MM.1S (cell line): ENCODE data around the gene C6orf136.
"Not testable (repeated sequence)": the region's sequence is repeated elsewhere in the genome, so short reads cannot be mapped to it uniquely, and the experiment has no call there.

Source experiments
- DNase-seq: peaks from one replicate; pipeline ENCODE4 v3.0.0-alpha.2; 2015
- H2AFZ ChIP-seq: fragments of 300-600 bp; sonication (generic); 2 replicates; pipeline ENCODE4 v1.6.0; 2016; ENCODE audit warnings: antibody characterized with exemption, low read length
- H3F3A ChIP-seq: fragments of 300-600 bp; sonication (generic); 2 replicates; pipeline ENCODE4 v1.6.1; 2016; ENCODE audit warnings: mild to moderate bottlenecking, antibody characterized with exemption, low read length, moderate library complexity, mixed read lengths; ENCODE audit not compliant: insufficient read depth
- H3K27ac ChIP-seq: fragments of 300-600 bp; sonication (generic); 2 replicates; pipeline ENCODE4 v1.5.1; 2016; ENCODE audit warnings: mild to moderate bottlenecking, low read length
- H3K27me3 ChIP-seq: fragments of 300-600 bp; sonication (generic); replicated peaks from 2 replicates; pipeline ENCODE4 v1.6.0; 2016; ENCODE audit warnings: low read length; ENCODE audit not compliant: insufficient read depth
- H3K36me3 ChIP-seq: fragments of 300-600 bp; sonication (generic); replicated peaks from 2 replicates; pipeline ENCODE4 v1.6.1; 2016; ENCODE audit warnings: mild to moderate bottlenecking, low read length, mixed read lengths; ENCODE audit not compliant: insufficient read depth
- H3K4me1 ChIP-seq: fragments of 300-600 bp; sonication (generic); 2 replicates; pipeline ENCODE4 v1.6.1; 2016; ENCODE audit warnings: low read length, mixed read lengths
- H3K4me2 ChIP-seq: fragments of 300-600 bp; sonication (generic); 2 replicates; pipeline ENCODE4 v1.6.0; 2016; ENCODE audit warnings: low read depth, low read length
- H3K4me3 ChIP-seq: fragments of 300-600 bp; sonication (generic); 2 replicates; pipeline ENCODE4 v1.5.1; 2016; ENCODE audit warnings: low read length, mixed read lengths
- H3K79me2 ChIP-seq: fragments of 300-600 bp; sonication (generic); 2 replicates; pipeline ENCODE4 v1.6.1; 2016; ENCODE audit warnings: mixed run types, low read length, mixed read lengths
- H3K9ac ChIP-seq: fragments of 300-600 bp; sonication (generic); 2 replicates; pipeline ENCODE4 v1.6.1; 2016; ENCODE audit warnings: low read length, mixed read lengths
- H3K9me2 ChIP-seq: fragments of 300-600 bp; sonication (generic); replicated peaks from 2 replicates; pipeline ENCODE4 v1.6.1; 2016; ENCODE audit warnings: mild to moderate bottlenecking, low read length, mixed read lengths; ENCODE audit not compliant: insufficient read depth
- H3K9me3 ChIP-seq: fragments of 300-600 bp; sonication (generic); replicated peaks from 2 replicates; pipeline ENCODE4 v1.6.1; 2016; ENCODE audit warnings: mild to moderate bottlenecking, low read length, mixed read lengths; ENCODE audit not compliant: insufficient read depth
- H4K20me1 ChIP-seq: fragments of 300-600 bp; sonication (generic); 2 replicates; pipeline ENCODE4 v1.6.1; 2016; ENCODE audit warnings: mild to moderate bottlenecking, low read length, moderate library complexity, mixed read lengths; ENCODE audit not compliant: insufficient read depth
- EZH2 ChIP-seq: fragments of 300-600 bp; sonication (generic); optimal IDR thresholded peaks from 2 replicates; pipeline ENCODE3; 2017; ENCODE audit warnings: low read depth, mild to moderate bottlenecking, antibody characterized with exemption, low read length, mixed read lengths
- EZH2phosphoT487 ChIP-seq: fragments of 300-600 bp; sonication (generic); IDR thresholded peaks from 2 replicates; pipeline ENCODE4 v1.6.1; 2018; ENCODE audit warnings: antibody characterized with exemption, low read length
- TF ChIP-seq, protein P1 (sequence below): fragments of 300-600 bp; sonication (generic); IDR thresholded peaks from 2 replicates; pipeline ENCODE4 v1.5.1; 2016; ENCODE audit warnings: antibody characterized with exemption, low read length, mixed read lengths

Gene C6orf136, protein sequence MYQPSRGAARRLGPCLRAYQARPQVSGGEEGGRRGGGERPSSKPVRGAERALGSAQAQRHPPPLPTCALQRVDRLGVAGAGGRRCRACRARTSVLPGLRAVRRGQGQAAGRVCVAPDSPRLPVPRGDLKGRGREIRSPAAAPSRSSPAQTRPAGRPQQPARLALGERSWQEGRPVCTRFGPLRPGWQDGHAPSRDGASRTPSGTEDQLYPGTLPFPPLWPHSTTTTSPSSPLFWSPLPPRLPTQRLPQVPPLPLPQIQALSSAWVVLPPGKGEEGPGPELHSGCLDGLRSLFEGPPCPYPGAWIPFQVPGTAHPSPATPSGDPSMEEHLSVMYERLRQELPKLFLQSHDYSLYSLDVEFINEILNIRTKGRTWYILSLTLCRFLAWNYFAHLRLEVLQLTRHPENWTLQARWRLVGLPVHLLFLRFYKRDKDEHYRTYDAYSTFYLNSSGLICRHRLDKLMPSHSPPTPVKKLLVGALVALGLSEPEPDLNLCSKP

DNA sequence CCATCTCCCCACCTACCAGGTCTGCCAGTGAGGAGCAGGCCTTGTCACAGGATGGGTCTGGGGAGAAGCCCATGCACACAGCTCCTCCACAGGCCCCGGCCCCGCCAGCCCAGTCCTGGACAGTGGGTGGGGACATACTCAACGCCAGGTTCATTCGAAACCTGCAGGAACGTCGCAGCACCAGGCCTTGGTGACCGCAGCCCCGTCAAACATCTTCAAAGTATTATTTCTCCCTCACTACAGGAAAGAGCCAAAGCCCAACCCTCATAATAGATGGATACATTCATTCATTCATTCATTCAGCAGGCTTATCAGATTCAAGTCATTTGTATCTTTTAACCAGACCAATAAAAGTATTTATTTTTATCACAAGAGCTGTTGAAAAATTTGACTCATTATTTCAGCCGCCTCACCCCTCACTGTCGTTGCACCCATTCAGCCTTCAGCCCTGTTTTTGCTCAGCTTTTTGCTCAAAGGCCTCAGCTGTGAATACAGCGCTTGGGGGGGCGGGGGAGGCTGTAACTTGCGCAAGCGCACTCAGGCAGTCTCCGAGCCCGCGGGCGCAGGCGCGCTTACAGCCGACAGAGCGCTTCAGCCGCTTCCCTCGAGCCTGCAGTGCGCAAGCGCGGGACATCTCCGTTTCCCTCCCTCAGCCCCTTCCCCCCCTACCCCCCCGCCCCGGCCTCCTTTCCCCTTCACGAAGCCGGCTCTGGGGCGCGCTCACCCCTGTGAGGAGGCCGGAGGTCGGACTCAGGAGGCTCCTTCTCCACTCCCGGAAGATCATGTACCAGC, at the start of gene C6orf136:
C6orf136 (plus strand) TSS at position 684 of the 792 bp plus-strand sequence; CDS start at position 783, 99 bp downstream.
- Histone ChIP-seq H3K4me3 (peak within 1 kb of the TSS; percentile 99), H2AFZ (peak within 1 kb of the TSS; percentile 77), H3F3A (peaks cover 6% of the 10 kb centered on the region; the same call in 1 of the 2 replicates), H3K27ac (peak within 1 kb of the TSS; percentile 79), H3K9me3 (no peaks in the 10 kb centered on the region), H3K27me3 (no peaks in the 10 kb centered on the region), H3K4me1 (peaks cover 5% of the 10 kb centered on the region; the same call in 1 of the 2 replicates), H3K4me2 (peak within 1 kb of the TSS; percentile 93), H3K9ac (peak within 1 kb of the TSS; percentile 96), H3K36me3 (peaks cover 4% of the 10 kb centered on the region; the same call in 1 of the 2 replicates), H4K20me1 (no peaks in the 10 kb centered on the region), H3K9me2 (no peaks in the 10 kb centered on the region), H3K79me2 (peaks cover 42% of the 10 kb centered on the region)
- DNase-seq: peak; percentile 94
- TF ChIP-seq EZH2 (no peak), EZH2phosphoT487 (no peak)
- TF ChIP-seq, protein P1, sequence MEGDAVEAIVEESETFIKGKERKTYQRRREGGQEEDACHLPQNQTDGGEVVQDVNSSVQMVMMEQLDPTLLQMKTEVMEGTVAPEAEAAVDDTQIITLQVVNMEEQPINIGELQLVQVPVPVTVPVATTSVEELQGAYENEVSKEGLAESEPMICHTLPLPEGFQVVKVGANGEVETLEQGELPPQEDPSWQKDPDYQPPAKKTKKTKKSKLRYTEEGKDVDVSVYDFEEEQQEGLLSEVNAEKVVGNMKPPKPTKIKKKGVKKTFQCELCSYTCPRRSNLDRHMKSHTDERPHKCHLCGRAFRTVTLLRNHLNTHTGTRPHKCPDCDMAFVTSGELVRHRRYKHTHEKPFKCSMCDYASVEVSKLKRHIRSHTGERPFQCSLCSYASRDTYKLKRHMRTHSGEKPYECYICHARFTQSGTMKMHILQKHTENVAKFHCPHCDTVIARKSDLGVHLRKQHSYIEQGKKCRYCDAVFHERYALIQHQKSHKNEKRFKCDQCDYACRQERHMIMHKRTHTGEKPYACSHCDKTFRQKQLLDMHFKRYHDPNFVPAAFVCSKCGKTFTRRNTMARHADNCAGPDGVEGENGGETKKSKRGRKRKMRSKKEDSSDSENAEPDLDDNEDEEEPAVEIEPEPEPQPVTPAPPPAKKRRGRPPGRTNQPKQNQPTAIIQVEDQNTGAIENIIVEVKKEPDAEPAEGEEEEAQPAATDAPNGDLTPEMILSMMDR: no peak

DNA sequence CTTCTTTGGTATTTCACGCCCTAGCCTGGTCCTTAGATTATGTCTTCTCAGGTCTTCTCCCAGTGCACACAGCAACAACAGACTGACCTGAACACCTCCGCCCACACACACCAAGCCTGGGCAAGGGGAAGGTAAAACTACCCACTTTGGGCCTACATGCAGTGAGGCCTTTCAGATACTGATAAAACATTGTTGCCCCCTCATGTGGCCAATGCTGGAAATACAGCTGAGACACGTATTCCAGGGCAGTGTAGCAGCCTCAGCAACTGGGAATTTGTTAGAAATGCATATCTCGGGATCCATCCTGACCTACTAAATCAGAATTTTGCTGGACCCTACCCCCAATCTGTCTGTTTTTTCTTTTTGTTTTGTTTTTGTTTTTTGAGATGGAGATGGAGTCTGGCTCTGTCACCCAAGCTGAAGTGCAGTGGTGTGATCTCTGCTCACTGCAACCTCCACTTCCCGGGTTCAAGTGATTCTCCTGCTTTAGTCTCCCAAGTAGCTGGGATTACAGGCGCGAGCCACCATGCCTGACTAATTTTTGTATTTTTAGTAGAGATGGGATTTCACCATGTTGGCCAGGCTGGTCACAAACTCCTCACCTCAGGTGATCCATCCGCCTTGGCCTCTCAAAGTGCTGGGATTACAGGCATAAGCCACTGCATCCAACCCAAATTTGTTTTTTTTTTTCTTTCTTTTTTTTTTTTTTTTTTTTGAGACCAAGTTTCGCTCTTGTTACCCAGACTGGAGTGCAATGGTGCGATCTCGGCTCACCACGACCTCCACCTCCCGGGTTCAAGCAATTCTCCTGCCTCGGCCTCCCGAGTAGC, 49.4 kb upstream of the C6orf136 start:
- not testable (repeated sequence) for H3K27me3 ChIP-seq, H3K9me3 ChIP-seq, H3K4me2 ChIP-seq, H3K4me3 ChIP-seq, H3K27ac ChIP-seq, H3K9ac ChIP-seq, H3K36me3 ChIP-seq, H3K9me2 ChIP-seq, H4K20me1 ChIP-seq, H3K4me1 ChIP-seq, H2AFZ ChIP-seq
- DNase-seq: peak; percentile 71
- H3K79me2 ChIP-seq: 0 out of 2 replicates have a peak, but pooled peaks cover 10% of the 10 kb centered on the region
- TF ChIP-seq, protein P1: peak; percentile 80
- peaks cover 51% of the 10 kb centered on the region for H3F3A ChIP-seq

DNA sequence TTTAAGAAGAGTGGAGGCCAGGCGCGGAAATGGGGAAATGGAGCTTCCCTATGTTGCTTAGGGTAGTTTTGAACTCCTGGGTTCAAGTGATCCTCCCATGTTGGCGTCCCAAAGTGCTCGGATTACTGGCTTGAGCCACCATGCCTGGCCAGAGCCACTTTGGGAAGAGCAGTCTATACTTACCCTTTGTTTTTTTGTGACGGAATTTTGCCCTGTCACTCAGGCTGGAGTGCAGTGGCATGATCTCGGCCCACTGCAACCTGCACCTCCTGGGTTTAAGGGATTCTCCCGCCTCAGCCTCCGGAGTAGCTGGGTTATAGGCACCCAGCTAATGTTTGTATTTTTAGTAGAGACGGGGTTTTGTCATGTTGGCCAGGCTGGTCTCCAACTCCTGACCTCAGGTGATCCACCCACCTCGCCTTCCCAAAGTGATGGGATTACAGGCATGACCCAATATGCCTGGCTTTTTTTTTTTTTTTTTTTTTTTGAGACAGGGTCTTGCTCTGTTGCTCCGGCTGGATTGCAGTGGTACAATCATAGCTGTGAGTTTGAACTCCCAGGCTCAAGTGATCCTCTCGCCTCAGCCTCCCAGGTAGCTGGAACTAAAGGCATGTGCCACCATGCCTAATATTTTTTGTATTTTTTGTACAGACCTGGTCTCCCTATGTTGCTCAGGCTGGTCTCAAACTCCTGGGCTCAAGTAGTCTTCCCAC, 47.9 kb upstream of the C6orf136 start:
- H3K4me2 ChIP-seq: no peak overlapping the region
- no peak overlapping the region for H3K4me3 ChIP-seq
- H2AFZ ChIP-seq: no peak overlapping the region
- peaks cover 62% of the 10 kb centered on the region for H3F3A ChIP-seq
- no peak overlapping the region for H3K9ac ChIP-seq
- H3K27me3 ChIP-seq: no peaks in the 10 kb centered on the region
- no peaks in the 10 kb centered on the region for H3K9me2 ChIP-seq
- H3K9me3 ChIP-seq: no peaks in the 10 kb centered on the region
- no peak for DNase-seq
- TF ChIP-seq, protein P1: no peak
- TF ChIP-seq EZH2 (no peak), EZH2phosphoT487 (no peak)
- H3K79me2 ChIP-seq: peaks cover 7% of the 10 kb centered on the region; the same call in 1 of the 2 replicates
- H3K4me1 ChIP-seq: no peaks in the 10 kb centered on the region
- peaks cover 10% of the 10 kb centered on the region; the same call in 1 of the 2 replicates for H4K20me1 ChIP-seq
- peaks cover 22% of the 10 kb centered on the region for H3K36me3 ChIP-seq
- no peak overlapping the region for H3K27ac ChIP-seq
